NCI-H2196 treated with DMSO at 0.1 percent for 48 hours (cell line): ENCODE results near the gene ZFPM1.
"Not testable (repeated sequence)": the region's sequence is repeated elsewhere in the genome, so short reads cannot be mapped to it uniquely, and the experiment has no call there.

Experiments
- DNase-seq: peaks from one replicate; lab custom pipeline; 2025; ENCODE audit not compliant: unreplicated experiment; lab: John Stamatoyannopoulos, UW

The ZFPM1 gene

DNA sequence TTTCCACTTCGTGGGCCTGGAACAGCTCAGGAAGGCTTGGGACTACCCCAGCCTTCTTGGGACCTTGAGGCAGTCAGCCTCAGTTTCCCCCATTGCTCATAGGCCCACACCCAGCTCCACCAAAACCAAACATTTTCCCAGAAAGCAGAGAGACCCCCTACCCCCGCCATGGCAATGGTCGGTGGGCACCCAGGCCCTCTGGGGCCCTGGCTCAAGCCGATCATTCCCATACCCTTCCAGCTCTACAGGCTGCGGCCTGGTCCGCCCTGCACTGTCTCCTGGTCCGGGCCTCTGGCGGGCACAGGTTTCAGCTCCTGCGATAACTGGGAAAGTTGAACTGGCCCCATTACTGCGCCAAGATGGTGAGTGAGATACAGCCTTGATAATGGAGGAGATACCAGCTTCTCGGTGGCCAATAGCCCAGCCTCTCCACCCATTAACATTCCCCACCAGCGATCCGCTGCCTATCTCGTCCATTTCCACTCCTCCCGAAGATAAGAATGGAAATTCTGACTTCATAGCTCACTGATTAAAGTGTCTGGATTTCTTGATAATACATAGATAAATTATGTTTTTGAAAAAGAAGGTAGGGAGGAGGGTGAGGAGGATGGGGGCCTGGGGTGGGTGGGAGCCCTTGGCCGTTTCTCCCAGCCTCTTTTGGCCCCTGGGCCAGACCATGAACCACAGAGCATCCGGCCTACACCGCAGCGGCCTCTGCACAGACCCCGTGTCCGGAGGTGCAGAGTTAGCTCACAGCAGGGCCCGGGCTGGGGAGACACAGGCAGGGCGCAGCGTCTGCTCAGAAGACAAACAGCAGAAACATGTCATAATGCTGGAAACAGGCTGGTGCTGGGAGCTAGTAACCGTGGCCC lies 11.6 kb downstream of the ZFPM1 start:
- no peak for DNase-seq

DNA sequence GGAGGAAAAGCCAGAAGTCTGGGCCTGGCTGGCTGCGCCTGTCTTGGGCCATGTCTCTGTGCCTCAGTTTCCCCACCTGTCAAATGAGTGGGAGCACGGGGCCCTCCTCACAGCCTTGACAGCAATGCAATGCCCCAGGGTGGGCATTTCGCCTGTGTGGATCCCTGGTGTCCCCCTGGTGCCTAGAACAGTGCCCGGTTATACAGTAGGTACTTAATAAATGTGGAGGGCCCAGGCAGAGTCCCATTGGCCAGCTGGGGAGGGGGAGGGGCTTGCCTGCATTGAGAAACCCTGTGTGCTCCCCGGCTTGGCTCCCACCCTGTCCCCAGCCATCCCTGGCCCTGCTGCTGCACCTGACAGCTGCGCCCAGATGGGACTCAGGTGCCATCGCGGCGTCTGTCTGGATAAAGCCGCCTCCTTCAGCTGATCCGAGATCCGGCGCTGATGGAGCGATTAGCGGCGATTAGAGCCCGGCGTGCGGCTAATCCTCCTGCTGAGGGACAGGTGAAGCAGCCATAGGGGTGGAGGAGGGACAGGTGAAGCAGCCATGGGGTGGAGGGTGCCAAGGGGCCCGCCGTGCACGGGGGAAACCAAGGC lies 12.4 kb downstream of the ZFPM1 start:
- DNase-seq, result no peak

DNA sequence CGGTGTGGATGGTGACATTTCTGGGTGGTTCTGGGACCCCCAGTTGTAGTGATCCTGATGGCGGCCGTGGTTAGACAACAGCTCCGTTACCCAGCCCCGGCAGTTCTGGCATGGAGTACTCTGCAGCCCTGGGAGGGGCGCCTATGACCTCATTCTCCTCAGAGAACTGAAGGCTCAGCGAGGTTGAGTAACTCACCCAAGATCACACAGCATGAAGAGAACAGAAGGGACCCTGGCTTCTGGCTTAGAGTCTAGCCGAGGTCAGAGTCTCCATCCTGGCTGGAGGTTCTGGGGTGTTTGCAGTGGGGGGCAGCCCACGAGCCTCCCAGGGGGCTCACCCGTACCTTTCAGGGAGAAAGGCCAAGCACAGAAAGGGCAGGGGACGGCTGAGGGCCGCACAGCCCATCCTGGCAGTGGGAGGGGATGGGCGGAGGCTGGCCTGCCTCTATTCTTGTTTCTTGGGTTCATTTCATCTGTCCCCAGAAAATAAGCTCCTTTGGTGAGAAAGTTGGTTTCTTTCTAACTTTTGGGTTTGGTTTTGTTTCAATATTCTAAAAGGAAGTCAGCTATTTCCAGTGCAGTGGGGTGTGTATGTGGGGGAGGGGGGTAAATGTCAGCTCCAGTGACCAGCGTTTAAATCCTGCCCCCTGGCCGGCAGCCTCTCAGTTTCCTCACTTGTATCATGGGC lies 13.2 kb downstream of the ZFPM1 start:
- no peak for DNase-seq

DNA sequence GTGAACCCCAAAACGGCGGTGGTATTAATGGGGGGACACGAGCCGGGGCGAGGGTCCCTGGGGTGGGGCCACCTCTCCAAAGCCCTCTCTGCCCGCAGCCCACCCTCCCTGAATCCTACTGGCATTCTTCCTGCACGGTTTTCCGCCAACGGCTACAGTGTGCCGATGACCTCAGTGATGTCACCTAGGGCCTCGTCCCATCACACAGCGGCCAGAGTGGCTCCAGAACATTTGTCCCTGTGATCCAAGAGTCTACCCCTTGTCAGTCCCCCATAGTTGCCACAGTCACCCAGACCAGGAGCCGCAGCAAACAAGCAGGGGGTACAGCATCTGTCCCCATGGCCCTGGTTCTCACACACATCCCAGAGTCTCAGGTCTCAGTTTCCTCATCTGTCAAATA lies 13.9 kb downstream of the ZFPM1 start:
- no peak for DNase-seq

DNA sequence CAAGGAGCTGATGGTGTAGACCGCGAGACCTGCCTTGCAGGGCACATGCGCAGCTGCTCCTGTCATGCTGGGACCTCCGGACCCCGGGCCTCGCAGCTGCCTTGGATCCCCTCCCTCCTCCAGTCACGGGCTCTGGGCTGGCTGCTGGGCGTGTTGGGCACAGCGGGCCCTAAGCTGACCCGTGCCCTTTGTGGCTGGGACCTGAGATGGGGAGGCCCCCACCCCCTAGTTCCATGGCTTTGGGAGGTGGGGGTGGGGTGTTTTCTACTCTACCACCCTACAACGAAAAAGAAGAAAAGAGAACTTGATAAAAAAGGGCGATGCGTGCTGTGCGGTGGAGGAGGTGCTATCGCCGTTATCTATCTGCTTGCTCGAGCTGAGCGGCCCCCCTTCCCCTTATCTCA lies 14.5 kb downstream of the ZFPM1 start:
- DNase-seq, result no peak

DNA sequence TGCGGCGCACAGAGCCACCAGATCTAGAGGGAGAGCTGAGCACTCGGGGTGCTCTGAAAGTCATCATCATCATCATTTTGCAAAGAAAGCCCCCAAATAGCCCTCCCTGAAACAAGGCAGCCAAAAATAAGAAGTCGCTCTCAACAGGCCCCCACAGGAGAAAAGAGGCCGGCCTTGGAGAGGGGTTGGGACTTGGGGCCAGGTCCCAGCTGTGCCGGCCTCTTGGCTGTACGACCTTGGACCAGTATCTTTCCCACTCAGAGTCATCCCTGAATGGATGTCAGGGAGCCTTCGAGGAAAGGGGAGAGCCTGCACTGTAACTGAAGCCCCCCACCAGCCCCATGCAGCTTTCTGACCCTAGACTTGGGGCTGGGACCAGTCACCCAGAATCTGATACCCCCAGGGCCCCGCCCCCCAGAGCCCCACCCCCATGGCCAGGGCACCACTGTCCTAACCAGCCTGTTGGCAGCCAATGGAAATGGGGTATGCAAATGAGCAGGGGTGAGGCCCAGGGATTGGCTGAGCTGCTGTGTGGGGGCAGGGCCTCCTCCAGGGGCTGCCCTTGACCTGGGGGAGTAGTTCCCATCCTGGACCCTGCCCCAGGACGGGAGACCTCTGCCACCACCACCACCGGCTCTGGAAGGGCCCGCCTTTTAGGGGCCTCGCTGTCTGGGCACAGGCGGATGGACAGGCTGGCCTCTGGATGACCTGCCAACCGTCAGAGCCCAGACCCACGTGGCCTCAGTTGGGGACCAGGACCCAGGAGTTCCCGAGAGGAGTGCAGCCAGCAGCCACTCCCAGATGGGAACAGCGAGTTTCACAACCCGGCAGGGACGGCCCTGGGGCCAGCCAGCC lies 15.4 kb downstream of the ZFPM1 start:
- peak; percentile 22 for DNase-seq

DNA sequence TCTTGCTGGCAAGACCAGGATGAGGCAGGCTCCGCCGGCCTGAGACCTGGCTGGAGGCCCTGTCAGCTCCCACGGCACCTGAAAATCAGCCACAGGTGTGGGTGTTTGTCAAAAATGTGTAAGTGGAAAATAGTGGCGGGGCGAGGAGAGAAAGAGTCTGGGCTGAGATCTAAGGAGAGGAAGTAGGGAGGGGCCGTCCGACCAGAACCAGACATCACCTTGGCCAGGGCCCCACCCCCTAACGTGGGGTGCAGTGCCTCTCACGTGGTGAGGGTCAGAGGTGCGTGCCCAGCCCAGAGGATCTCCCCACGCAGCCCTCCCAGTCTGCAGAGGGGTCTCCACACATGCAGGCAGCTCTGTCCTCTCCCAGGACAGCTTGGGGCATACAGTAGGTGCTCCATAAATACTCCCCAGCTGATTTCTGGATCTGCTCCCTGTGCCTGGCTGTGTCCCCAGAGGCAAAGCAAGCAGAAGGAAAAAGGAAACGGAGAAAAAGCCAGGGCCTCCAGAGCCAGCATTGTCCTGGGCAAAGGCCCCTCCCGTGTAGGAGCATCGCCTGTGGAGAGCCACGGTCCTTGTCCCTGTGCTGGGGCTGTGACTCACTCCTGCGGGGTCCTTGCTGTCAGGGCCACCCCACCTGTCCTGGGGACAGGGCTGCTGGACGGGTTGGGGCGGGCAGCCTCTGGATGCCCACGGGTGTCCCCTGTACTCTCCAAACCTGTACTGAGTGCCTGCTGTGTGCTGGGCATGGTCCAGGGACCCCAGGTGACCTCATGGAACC lies 16.7 kb downstream of the ZFPM1 start:
- DNase-seq, result no peak

DNA sequence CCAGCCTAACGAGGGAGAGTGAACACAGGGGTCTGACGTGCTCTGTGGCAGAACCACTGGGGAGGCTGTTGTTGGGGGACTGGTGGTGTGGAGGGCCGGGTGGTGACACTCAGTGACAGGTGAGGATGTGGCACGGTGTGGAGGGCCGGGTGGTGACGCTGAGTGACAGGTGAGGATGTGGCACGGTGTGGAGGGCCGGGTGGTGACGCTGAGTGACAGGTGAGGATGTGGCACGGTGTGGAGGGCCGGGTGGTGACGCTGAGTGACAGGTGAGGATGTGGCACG lies 17.3 kb downstream of the ZFPM1 start:
- DNase-seq, result not testable (repeated sequence)

DNA sequence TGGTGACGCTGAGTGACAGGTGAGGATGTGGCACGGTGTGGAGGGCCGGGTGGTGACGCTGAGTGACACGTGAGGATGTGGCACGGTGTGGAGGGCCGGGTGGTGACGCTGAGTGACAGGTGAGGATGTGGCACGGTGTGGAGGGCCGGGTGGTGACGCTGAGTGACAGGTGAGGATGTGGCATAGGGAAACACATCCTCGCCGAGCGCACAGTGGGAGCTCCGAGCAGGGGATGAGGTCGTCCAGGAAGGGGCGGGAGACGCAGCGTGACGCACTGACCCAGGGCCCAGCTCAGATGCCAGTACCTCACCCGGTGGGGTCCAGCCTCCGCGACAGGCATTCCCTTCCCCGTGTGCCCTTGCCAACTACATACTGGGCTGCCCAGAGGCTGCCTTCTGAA lies 17.6 kb downstream of the ZFPM1 start:
- not testable (repeated sequence) for DNase-seq

DNA sequence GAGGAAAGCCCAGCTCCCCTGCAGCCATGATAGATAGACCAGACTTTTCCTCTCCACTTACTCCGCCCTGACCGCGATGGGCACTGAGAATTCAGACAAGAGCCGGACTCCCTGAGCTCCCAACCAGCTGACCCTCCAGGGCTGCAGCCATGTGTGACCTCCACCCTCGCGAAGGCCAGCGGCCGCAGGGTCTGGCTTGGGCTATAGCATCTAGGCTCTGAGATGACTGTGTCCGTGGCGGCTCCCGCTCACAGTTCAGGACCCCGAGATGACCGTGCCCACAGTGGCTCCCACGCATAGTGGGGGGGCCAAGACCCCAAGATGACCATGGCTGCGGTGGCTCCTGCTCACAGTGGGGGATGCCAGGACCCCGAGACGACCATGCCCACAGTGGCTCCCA lies 18.0 kb downstream of the ZFPM1 start:
- no peak for DNase-seq

DNA sequence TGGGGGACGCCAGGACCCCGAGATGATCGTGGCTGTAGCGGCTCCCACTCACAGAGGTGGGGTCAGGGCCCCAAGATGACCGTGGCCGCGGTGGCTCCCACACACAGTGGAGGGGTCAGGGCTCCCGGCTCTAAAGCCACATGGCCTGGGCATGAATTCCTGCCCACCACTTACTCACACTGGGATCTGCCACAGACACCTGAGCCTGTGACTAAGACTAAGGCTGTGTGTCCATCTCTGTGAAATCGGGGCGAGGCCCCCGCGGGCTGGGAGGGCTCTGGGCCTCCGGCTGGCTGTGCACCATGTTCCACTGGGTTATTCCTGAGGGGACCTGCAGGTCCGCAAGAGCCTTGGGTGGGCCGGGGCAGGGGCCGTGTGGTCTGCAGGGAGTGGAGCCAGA lies 18.5 kb downstream of the ZFPM1 start:
- no peak for DNase-seq

DNA sequence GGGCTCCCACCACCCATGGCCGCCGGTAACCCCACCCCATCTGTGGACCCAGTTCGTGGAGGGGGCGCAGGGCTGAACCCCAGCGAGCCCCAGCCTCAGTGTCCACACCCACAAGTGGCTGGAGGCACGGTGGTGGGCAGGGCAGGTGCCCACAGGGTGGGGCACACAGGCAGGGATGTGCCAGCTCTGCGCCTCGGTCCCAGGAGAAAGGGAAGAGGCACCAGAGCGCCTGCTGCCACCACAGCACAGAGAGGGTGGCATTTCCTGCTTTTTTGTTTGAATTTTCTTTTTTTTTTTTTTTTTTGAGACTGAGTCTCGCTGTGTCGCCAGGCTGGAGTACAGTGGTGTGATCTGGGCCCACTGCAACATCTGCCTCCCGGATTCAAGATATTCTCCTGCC lies 19.0 kb downstream of the ZFPM1 start:
- DNase-seq, result no peak

DNA sequence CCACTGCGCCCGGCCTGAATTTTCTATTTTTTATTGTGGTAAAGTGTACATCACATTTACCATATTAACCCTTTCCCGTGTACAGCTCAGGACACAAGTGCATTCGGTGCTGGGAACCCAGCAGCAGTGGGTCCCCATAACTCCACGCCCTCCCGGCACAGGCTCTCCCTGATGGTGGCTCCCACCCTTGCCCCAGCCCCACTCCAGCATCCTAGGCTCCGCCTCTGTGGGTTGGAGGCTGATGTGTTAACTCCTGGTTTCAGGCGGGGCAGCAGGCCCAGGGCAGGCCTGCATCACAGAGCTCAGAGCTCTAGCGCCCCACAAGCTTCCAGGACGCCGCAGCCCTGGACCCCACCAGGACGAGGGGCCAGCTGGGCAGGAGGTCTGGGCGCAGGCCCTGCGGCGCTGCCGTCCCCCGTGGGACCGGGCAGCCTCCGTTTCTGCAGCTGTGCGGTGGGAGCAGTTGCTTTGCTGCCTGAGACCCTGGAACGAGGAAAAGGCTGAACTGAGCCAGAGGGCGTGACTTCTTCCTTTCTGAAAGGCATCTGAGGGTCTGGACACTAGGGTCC lies 19.6 kb downstream of the ZFPM1 start:
- no peak for DNase-seq

DNA sequence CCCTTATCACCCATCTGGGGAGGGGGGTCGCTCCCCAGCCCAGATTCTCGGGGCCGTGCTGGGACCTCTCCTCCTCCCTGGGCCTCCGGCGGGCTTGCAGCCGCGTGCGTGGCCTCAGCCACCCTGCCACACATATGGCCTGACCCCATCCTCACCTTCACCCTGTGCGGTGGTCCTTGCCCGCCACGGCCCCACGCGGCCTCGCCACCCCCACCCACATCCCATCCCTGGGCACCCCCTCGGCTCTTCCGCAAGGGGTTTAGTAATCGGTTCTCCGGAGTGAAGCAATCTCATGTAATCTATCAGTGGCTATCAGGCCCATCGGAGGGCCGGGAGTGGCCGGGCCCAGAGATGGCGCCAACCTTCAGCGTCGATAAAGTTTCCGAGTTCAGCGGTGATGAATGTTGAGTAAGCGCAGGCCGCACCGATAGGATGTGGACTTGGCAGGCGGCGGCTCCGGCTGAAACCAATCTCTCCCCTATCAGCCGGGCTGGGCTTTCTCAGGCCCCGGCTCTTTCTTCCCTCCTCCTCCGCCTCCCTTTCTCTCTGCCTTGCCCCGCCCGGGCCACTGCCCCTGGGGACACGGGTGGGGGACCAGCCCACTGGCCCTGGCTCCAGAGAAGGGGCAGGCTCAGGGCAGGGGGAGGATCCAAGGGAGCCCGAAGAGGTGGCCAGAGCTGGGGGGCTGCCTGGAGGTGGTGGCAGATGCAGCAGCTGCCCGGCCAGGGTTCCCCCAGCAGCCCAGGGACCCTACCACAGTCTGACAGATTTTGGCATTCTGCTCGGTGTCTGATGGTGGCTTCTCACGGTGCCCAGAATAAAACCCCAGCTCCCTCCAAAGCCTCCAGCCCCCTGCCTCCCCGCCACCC lies 20.8 kb downstream of the ZFPM1 start:
- DNase-seq, result no peak

DNA sequence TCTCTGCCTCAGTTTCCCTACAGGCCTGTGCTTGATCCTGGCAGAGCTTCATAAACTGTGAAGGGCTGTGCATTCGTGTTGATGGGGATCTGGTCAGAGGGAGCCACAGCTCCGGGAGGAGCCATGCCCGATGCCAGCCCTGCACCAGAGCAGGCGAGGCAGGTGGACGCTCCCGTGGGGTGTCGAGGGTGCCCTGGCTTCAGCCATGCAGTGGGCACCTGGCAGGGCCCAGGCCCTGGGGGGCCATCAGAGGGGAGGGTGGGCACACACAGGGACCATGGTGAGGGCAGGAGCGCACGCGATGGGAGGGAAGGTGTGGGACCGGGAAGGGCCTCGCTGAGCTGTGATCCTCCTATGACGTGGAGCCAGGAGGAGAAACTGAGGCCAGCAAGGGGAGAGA lies 22.0 kb downstream of the ZFPM1 start:
- no peak for DNase-seq

DNA sequence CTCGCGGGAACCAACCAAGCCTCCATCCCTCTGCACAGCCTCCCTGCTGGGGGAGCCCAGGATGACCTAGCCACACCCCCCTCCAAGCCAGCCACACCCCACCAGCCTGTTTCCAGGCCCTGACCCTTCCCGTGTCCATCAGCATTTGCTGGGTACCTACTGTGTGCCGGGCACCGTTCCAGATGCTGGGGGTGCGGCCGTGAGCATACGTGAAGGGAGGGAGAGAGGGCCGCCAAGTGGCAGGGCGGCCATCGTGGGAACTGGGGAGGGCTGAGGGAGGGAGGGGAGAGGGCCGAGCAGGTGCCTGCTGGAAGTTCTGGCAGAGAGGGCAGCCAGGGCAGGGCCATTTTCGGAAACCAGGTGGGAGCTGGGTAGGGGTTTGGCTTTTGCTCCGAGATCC lies 23.1 kb downstream of the ZFPM1 start:
- no peak for DNase-seq

DNA sequence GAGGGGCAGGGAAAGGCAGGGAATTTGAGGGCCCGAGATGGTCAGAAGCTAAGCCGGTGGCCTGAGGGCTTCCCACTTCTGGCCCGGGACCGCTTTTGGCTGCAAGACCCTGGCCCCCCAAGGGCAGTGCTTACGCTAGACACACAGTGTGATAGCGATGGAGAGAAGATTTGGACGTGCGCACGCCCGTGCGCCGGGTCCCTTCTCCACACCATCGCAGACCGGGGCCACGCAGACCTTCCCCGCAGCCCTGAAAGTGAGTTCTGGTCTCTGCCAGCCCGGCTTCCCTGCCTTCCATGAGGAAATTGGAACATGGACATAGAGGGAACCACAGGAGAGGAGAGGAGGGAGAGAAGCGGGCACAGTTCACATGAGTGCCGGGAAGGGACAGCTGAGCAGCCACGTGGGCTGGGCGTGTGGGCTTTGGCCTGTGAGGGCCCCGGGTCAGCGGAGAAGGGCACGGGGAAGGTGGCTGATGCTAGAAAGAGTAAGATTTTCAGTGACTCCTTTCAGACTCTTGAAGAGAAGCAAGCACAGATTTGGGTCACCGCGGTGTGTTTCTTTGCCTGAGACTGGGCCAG lies 23.8 kb downstream of the ZFPM1 start:
- no peak for DNase-seq

DNA sequence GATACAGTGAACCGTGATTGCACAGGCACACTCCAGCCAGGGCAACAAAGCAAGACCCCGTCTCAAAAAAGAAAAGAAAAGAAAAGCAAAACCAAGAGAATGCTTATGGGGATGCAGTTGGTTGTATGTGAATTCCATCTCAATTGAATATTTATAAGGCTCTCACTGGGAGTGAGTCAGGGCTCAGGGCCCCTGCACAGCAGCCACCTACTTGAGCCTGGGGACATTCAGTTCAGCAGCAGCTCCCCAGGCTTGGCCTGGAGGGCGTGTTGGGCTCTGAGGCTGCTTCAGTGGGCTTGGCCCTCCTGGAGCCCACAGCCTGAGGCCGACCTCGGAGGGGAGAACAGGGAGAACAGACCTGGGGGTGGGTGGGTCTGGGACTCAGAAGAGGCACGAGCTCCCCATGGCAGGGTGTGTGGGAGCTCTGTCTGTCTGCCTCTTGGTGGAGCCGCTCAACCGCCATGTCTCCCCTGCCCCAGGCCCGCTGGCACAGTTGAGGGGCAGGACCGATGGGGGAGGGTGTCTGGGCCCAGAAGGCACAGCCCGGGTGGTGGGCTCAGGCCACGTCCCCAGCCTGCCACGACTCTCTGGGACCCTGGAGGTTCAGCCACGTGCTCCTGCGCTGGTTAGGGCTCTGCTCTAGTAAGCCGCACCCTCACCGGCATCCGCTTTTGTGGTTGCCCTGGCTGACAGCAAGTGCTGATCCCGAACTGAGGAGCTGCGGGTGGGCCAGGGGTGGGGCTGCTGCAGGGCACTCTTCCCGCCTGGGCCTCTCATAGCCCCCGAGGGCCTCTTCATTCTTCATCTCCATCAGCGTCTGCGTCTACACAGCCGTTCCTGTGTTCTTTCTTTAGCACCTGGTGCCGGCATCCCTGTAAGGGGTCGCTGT lies 24.8 kb downstream of the ZFPM1 start:
- no peak for DNase-seq
